Keratinocyte (primary cell): ENCODE data around the gene PAPPA2. TPM values are rescaled to one million over a fixed set of nuclear protein-coding genes. Genes with fewer than 3 reads are reported as not detected.

Experiments
- DNase-seq: peaks from one replicate; pipeline ENCODE4 v3.0.0-alpha.2; 2011; ENCODE audit warnings: low read depth, missing footprints, low spot score
- FAIRE-seq: peaks from 2 replicates; lab custom pipeline; 2011; peaks lifted over from hg19 to GRCh38; lab: Jason Lieb, UNC
- H2AFZ ChIP-seq: 2 replicates; pipeline ENCODE4 v1.6.0; 2012; ENCODE audit warnings: low read length, control low read depth, inconsistent platforms; ENCODE audit not compliant: control insufficient read depth
- H3K27ac ChIP-seq: 2 replicates; pipeline ENCODE4 v1.5.1; 2011; ENCODE audit warnings: low read length; ENCODE audit not compliant: control insufficient read depth, insufficient read depth
- H3K27me3 ChIP-seq: 3 replicates; pipeline ENCODE4 v1.6.0; 2011; ENCODE audit warnings: low read length; ENCODE audit not compliant: control insufficient read depth, insufficient read depth; ENCODE audit errors: extremely low read depth
- H3K36me3 ChIP-seq, 2 experiments: 2 replicates in 1 of 2; 3 replicates in 1 of 2; pipeline ENCODE4 v1.5.1; 2011; ENCODE audit warnings: low read length in 2 of 2, mild to moderate bottlenecking in 1 of 2; ENCODE audit not compliant: control insufficient read depth in 2 of 2, insufficient read depth in 2 of 2; ENCODE audit errors: extremely low read depth in 1 of 2
- H3K4me1 ChIP-seq: 3 replicates; pipeline ENCODE4 v1.5.1; 2011; ENCODE audit warnings: low read length; ENCODE audit not compliant: control insufficient read depth, insufficient read depth; ENCODE audit errors: extremely low read depth
- H3K4me2 ChIP-seq: 3 replicates; pipeline ENCODE4 v1.6.0; 2011; ENCODE audit warnings: low read depth, low read length; ENCODE audit not compliant: control insufficient read depth, insufficient read depth; ENCODE audit errors: extremely low read depth
- H3K4me3 ChIP-seq, 3 experiments: fragments of 200-600 bp in 1 of 3; sonication (generic) in 1 of 3; 2 replicates in 2 of 3; 3 replicates in 1 of 3; pipeline ENCODE4 v1.5.1; 2011 to 2016; ENCODE audit warnings: low read length in 3 of 3, mild to moderate bottlenecking in 3 of 3, control low read depth in 2 of 3, inconsistent platforms in 1 of 3, low read depth in 1 of 3, mixed read lengths in 1 of 3, mixed run types in 1 of 3, moderate library complexity in 1 of 3; ENCODE audit not compliant: control insufficient read depth in 2 of 3, insufficient read depth in 2 of 3; ENCODE audit errors: extremely low read depth in 1 of 3
- H3K79me2 ChIP-seq: 2 replicates; pipeline ENCODE4 v1.6.0; 2012; ENCODE audit warnings: low read length; ENCODE audit not compliant: control insufficient read depth, insufficient read depth
- H3K9ac ChIP-seq: 3 replicates; pipeline ENCODE4 v1.6.0; 2011; ENCODE audit warnings: low read length; ENCODE audit not compliant: control insufficient read depth, insufficient read depth; ENCODE audit errors: extremely low read depth
- H3K9me1 ChIP-seq: 3 replicates; pipeline ENCODE4 v1.6.0; 2011; ENCODE audit warnings: low read length; ENCODE audit not compliant: control insufficient read depth, insufficient read depth; ENCODE audit errors: extremely low read depth
- H3K9me3 ChIP-seq: 2 replicates; pipeline ENCODE4 v1.5.1; 2012; ENCODE audit warnings: low read depth, low read length; ENCODE audit not compliant: control insufficient read depth
- H4K20me1 ChIP-seq: 3 replicates; pipeline ENCODE4 v1.6.0; 2011; ENCODE audit warnings: low read length; ENCODE audit not compliant: control insufficient read depth, insufficient read depth; ENCODE audit errors: extremely low read depth
- CTCF ChIP-seq, 3 experiments: IDR thresholded peaks in 1 of 3; conservative IDR thresholded peaks in 1 of 3; optimal IDR thresholded peaks in 1 of 3; 2 replicates in 2 of 3; 3 replicates in 1 of 3; pipeline versions ENCODE3 to v1.5.1; 2011; ENCODE audit warnings: low read length in 3 of 3, mild to moderate bottlenecking in 3 of 3, moderate library complexity in 2 of 3, control low read depth in 1 of 3, inconsistent platforms in 1 of 3; ENCODE audit not compliant: insufficient read depth in 2 of 3; ENCODE audit errors: extremely low read depth in 1 of 3
- EZH2 ChIP-seq: IDR thresholded peaks from one replicate; pipeline ENCODE4 v1.6.1; 2012; ENCODE audit warnings: inconsistent platforms, mild to moderate bottlenecking, low read length, moderate library complexity
- dilution Hi-C: fragments of 300-500 bp; cut with MboI; formaldehyde crosslinking; loops from one replicate; pipeline ENCODE4 v1.7.0; 2020; ENCODE audit warnings: low sequenced_read_pairs; ENCODE audit not compliant: extremely low pct_ligation_motif_present
- polyA plus RNA-seq, 5 experiments: library from polyadenylated mRNA; depleted of rRNA in 3 of 5; stranded (reverse) in 3 of 5; stranded (forward) in 1 of 5; unstranded in 1 of 5; fragments of >200 nt; gene quantifications; 1 replicate in 1 of 5; 2 replicates in 3 of 5; 3 replicates in 1 of 5; pipeline versions ENCODE4 v1.2.1 to v1.2.3, GENCODE V29; 2011 to 2012; ENCODE audit warnings: missing spikeins in 2 of 5, low read depth in 1 of 5, low replicate concordance in 1 of 5

PAPPA2 gene
- polyA plus RNA-seq, 1 donor (not counting 4 experiments of a cell fraction or from before 2014, with no cell fraction given), result 0.07 TPM

- Histone ChIP-seq H3K4me1 (no peaks in the 10 kb centered on the region), H2AFZ (no peak overlapping the region), H3K4me3 (no peak overlapping the region), H3K27me3 (no peaks in the 10 kb centered on the region), H3K9me3 (no peaks in the 10 kb centered on the region), H3K9me1 (no peaks in the 10 kb centered on the region), H3K36me3 (no peaks in the 10 kb centered on the region), H3K27ac (no peak overlapping the region), H3K9ac (no peak overlapping the region), H3K79me2 (no peaks in the 10 kb centered on the region), H3K4me2 (no peak overlapping the region), H4K20me1 (no peaks in the 10 kb centered on the region)
- TF ChIP-seq CTCF (optimal IDR thresholded peaks at IDR 0.05 in 1 of 3, IDR thresholded peaks at IDR 0.05 in 1 of 3, conservative IDR thresholded peaks at IDR 0.05 in 1 of 3; ENCODE audit: extremely low read depth in 1 of 3, insufficient read depth in 2 of 3, low read length in 3 of 3) (no peak), EZH2 (no peak)
- DNase-seq (no peak), FAIRE-seq (peak; percentile 86)
- dilution Hi-C loops, result no loop called here
Observed at GRCh38 chr1:176533020-176533419, 70.0 kb downstream of the PAPPA2 start.

GRCh38 chr1:176536588-176536987 lies 73.6 kb downstream of the PAPPA2 start:
- no peaks in the 10 kb centered on the region for H4K20me1 ChIP-seq
- H3K4me2 ChIP-seq, result no peak overlapping the region
- H2AFZ ChIP-seq, result no peak overlapping the region
- DNase-seq, result no peak
- H3K4me1 ChIP-seq, result no peaks in the 10 kb centered on the region
- H3K9me1 ChIP-seq, result no peaks in the 10 kb centered on the region
- H3K27ac ChIP-seq, result no peak overlapping the region
- H3K27me3 ChIP-seq, result no peaks in the 10 kb centered on the region
- no peaks in the 10 kb centered on the region for H3K36me3 ChIP-seq
- FAIRE-seq, result no peak
- no peaks in the 10 kb centered on the region for H3K79me2 ChIP-seq
- no peak overlapping the region for H3K9ac ChIP-seq
- dilution Hi-C loops, result no loop called here
- TF ChIP-seq CTCF (optimal IDR thresholded peaks at IDR 0.05 in 1 of 3, IDR thresholded peaks at IDR 0.05 in 1 of 3, conservative IDR thresholded peaks at IDR 0.05 in 1 of 3; ENCODE audit: extremely low read depth in 1 of 3, insufficient read depth in 2 of 3, low read length in 3 of 3) (no peak), EZH2 (no peak)
- H3K9me3 ChIP-seq, result no peaks in the 10 kb centered on the region
- H3K4me3 ChIP-seq, result no peak overlapping the region
